Heart right ventricle (tissue), 16 donors: ENCODE data around the gene WDR1. TPM values are rescaled to one million over a fixed set of nuclear protein-coding genes. Genes with fewer than 3 reads are reported as not detected.
A peak's percentile ranks its signal among the peaks of the same experiment; 100 is the strongest.

Experiments
- ATAC-seq, 8 donors: fragments of 200-7000 bp; cut with Tn5 transposase; one replicate each; pipeline ENCODE4 v1.9.1; 2020; ENCODE audit warnings: mild to moderate bottlenecking in 8 of 8, moderate library complexity in 8 of 8, moderate number of reproducible peaks in 1 of 8
- DNase-seq, 2 donors: peaks; one replicate each; pipeline ENCODE4 v3.0.0-alpha.2; 2020
- H3K27ac ChIP-seq, 10 donors: fragments of 200-600 bp; sonication (generic) in 2 of 10; one replicate each; pipeline versions ENCODE4 v1.5.0 to v1.8.0; 2020 to 2022; ENCODE audit warnings: mild to moderate bottlenecking in 3 of 10
- H3K27me3 ChIP-seq, 7 donors: fragments of 200-600 bp; one replicate each; pipeline ENCODE4 v1.8.0; 2021 to 2022; ENCODE audit warnings: mild to moderate bottlenecking in 2 of 7
- H3K36me3 ChIP-seq, 9 donors: fragments of 200-600 bp; sonication (generic) in 1 of 9; one replicate each; pipeline versions ENCODE4 v1.5.0 to v1.8.0; 2020 to 2022; ENCODE audit warnings: mild to moderate bottlenecking in 2 of 9
- H3K4me1 ChIP-seq, 9 donors: fragments of 200-600 bp; sonication (generic) in 1 of 9; one replicate each; pipeline versions ENCODE4 v1.5.0 to v1.8.0; 2020 to 2022; ENCODE audit warnings: mild to moderate bottlenecking in 4 of 9
- H3K4me3 ChIP-seq, 10 donors: fragments of 200-600 bp; sonication (generic) in 2 of 10; one replicate each; pipeline versions ENCODE4 v1.5.0 to v1.8.0; 2020 to 2022; ENCODE audit warnings: mild to moderate bottlenecking in 7 of 10, moderate library complexity in 2 of 10
- H3K9me3 ChIP-seq, 11 donors: fragments of 200-600 bp in 10 of 11; sonication (generic) in 2 of 11; one replicate each; pipeline versions ENCODE4 v1.5.0 to v1.8.0; 2013 to 2022; ENCODE audit warnings: mild to moderate bottlenecking in 2 of 11, control low read depth in 1 of 11, moderate library complexity in 1 of 11
- CTCF ChIP-seq, 9 donors: fragments of 200-600 bp; sonication (generic) in 2 of 9; IDR thresholded peaks; one replicate each; pipeline versions ENCODE4 v1.5.0 to v1.8.0; 2021 to 2022; ENCODE audit warnings: antibody characterized with exemption in 9 of 9, mild to moderate bottlenecking in 5 of 9, moderate library complexity in 1 of 9
- WGBS, 2 donors: extraction: QIAGEN DNeasy Blood & Tissue Kit; methylation state at CpG; one replicate each; pipeline ENCODE4 v1.1.7; 2013; ENCODE audit warnings: inconsistent platforms in 1 of 2; 5-methylcytosine and 5-hydroxymethylcytosine counted together
- intact Hi-C, 10 donors: fragments of 100-400 bp; cut with DNase I; formaldehyde crosslinking; loops; one replicate each; pipeline versions ENCODE4 v1.11.1 to v1.14.2; 2022
- polyA plus RNA-seq, 2 donors: library from polyadenylated mRNA; stranded (reverse); fragments of 200-250 nt; gene quantifications; one replicate each; pipeline ENCODE4 v1.2.3, GENCODE V29; 2013
- total RNA-seq, 10 donors: library from RNA; stranded (reverse); fragmentation: NEBNext Ultra II Directional in 3 of 10; extraction: Animal tissue kit (Norgen Biotek cat#: 25700) in 3 of 10; gene quantifications; one replicate each; pipeline versions ENCODE4 v1.2.1 to v1.2.4, GENCODE V29; 2021 to 2023
- donor health status: Arrhythmogenic right ventricular cardiomyopathy.
- donor health status: ischemic (EF 13 %, LVEDD 7.1; RV severe dilation, severe dysfunction).
- donor health status: healthy with polysubstance abuse.
- donor health status: DM: no; HTN: yes; CAD: no.
- donor health status: DM: no; HTN: no; CAD: no.
- donor health status: ischemic (EF 25% LVEDD 6.9; RV normal size, moderate dysfunction).
- donor health status: ischemic (EF 25% LVEDD 5.7; RV mildly dilated, moderate dysfunction).
- donor health status: healthy.
- donor health status: DM: yes; HTN: yes; CAD: no.
- donor health status: Ischemic cardiomyopathy.
- donor health status: ischemic (EF 35%, LVEDD 5.7; RV mildly dilated, moderate dysfunction).
- donor health status: nonischemic (EF 11% LVEDD 7.7; RV severe dilation, severe dysfunction).
- donor health status: DM: yes; HTN: yes; CAD: no.
- donor health status: PGD.
- donor health status: ischemic (EF 29% LVEDD 5.4; RV normal size, mild dysfunction).
- donor health status: nonischemic (EF 23%, LVEDD 6.1; RV moderate dilation, normal function).

Gene WDR1
- total and polyA plus RNA-seq, 12 donors, result 51.9 to 302 (median 177) TPM

DNA sequence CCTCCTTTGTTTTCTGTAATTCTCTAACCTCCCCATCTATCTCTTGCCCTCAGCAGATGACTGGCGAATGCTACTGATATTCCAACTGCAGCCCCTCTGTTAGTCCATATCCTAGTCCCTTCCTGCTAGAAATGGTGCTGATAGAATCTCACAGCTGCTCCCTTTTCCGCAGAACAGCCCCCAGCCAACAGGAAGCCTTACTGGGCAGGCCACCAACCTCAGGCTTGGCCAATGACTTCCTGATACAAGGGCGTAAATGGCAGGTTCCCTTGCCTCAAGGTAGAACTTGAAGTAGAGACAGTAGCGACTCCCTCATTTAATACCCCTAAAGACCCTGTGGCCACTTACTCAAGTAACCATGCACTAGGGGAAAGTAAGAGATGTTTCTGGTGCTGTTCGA is 68.6 kb downstream of the WDR1 start:
- H3K4me1 ChIP-seq, result peaks cover 0 to 22% (median 0%) of the 10 kb centered on the region in 9 donors
- DNase-seq (no peak), ATAC-seq (no peak)
- intact Hi-C loops, result loop anchor here in 1 of 10 donors (5.0 kb wide), 1 partner anchor 399 kb away; no protein-coding TSS in a partner anchor
- H3K36me3 ChIP-seq, result no peaks in the 10 kb centered on the region
- no peak overlapping the region for H3K27ac ChIP-seq
- H3K4me3 ChIP-seq, result no peak overlapping the region
- TF ChIP-seq CTCF (IDR thresholded peaks at IDR 0.05), result no peak
- WGBS, 2 donors, result 69 to 82% methylated on average over 5 of the region's 5 CpGs
- H3K27me3 ChIP-seq, result no peaks in the 10 kb centered on the region
- peaks cover 0 to 5% (median 0%) of the 10 kb centered on the region in 11 donors for H3K9me3 ChIP-seq

DNA sequence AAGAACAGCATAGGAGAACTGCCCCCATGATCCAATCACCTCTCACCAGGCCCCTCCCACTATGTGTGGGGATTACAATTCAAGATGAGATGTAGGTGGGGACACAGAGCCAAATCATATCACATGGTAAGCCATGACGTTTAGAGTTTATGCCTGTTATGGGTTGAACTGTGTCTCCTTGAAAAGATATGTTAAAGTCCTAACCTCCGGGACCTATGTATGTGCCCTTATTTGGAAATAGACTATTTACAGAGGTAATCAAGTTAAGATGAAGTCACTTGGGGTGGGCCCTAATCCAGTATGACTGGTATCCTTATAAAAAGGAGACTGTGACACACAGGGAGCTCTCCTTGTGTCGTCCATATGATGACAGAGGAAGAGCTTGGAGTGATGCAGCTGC is 70.1 kb downstream of the WDR1 start:
- intact Hi-C loops, result loop anchor here in 1 of 10 donors (5.0 kb wide), 1 partner anchor 401 kb away; no protein-coding TSS in a partner anchor
- 74 to 76% methylated on average over 3 of the region's 3 CpGs for WGBS, 2 donors
- no peaks in the 10 kb centered on the region for H3K36me3 ChIP-seq
- H3K4me1 ChIP-seq, result peaks cover 0 to 22% (median 0%) of the 10 kb centered on the region in 9 donors
- DNase-seq (no peak), ATAC-seq (no peak)
- TF ChIP-seq CTCF (IDR thresholded peaks at IDR 0.05), result no peak
- no peak overlapping the region for H3K4me3 ChIP-seq
- H3K27me3 ChIP-seq, result no peaks in the 10 kb centered on the region
- peaks cover 0 to 17% (median 0%) of the 10 kb centered on the region in 11 donors for H3K9me3 ChIP-seq
- no peak overlapping the region for H3K27ac ChIP-seq

DNA sequence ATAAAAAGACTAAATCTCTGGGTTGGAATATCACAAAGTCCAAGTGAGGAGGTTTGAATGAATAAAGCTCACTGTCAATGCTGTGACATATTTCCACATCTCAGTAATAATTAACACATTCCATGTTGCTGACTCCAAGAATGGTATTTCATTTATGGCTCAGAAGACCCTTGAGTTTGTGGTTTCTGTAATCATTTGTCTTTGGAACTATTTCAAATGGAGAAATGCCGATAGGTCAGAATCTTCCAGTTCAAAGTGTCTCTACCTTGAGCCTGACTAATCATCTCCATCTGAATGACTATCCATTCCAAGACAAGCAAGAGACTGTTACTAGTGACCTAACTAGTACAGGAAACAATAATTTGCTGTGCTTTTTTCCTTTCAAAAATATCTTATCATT is 71.1 kb downstream of the WDR1 start:
- H3K27ac ChIP-seq, result peak overlapping the region in 1 of 10 donors; percentile 50
- 72 to 81% methylated on average over 1 of the region's 1 CpG for WGBS, 2 donors
- DNase-seq (no peak), ATAC-seq (no peak)
- peaks cover 0 to 22% (median 0%) of the 10 kb centered on the region in 9 donors for H3K4me1 ChIP-seq
- no peak for TF ChIP-seq CTCF (IDR thresholded peaks at IDR 0.05)
- no peak overlapping the region for H3K4me3 ChIP-seq
- H3K36me3 ChIP-seq, result no peaks in the 10 kb centered on the region
- intact Hi-C loops, result loop anchor here in 1 of 10 donors (5.0 kb wide), 1 partner anchor 402 kb away; no protein-coding TSS in a partner anchor
- peaks cover 0 to 17% (median 0%) of the 10 kb centered on the region in 11 donors for H3K9me3 ChIP-seq
- no peaks in the 10 kb centered on the region for H3K27me3 ChIP-seq

DNA sequence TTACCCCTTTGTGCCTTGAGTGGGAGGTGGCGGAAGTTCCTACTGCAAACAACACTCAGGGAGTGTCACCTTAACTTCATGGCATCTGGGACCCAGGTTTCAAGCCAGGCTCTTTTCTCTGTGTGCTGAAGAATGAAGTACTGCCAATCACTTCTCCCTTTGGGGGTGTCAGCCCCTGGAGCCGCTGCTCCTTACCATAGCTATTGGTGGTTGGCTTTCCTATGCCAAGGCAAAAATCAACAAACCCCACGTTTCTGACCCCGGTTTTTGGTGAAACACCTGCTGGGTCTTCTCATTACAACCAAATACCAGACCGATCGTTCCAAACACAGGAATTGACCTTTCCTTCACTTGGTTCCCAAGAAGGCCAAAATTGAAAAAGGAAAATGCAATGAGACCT is 75.6 kb downstream of the WDR1 start:
- Histone ChIP-seq H3K27ac (no peak overlapping the region), H3K4me1 (peaks cover 0 to 19% (median 0%) of the 10 kb centered on the region in 9 donors), H3K9me3 (peaks cover 0 to 17% (median 0%) of the 10 kb centered on the region in 11 donors), H3K27me3 (no peaks in the 10 kb centered on the region), H3K4me3 (no peak overlapping the region), H3K36me3 (no peaks in the 10 kb centered on the region)
- WGBS, 2 donors, result 88 to 91% methylated on average over 6 of the region's 6 CpGs
- no peak for DNase-seq
- no peak for ATAC-seq
- TF ChIP-seq CTCF (IDR thresholded peaks at IDR 0.05), result no peak
- intact Hi-C loops, result no loop called here
